B cell (primary cell): ENCODE measurements around the gene MGAT5. TPM values are rescaled to one million over a fixed set of nuclear protein-coding genes. Genes with fewer than 3 reads are reported as not detected.

Experiments
- ATAC-seq: fragments of 200-7000 bp; cut with Tn5 transposase; one replicate; pipeline ENCODE4 v1.10.0; 2021; ENCODE audit warnings: low read depth, mild to moderate bottlenecking, moderate number of reproducible peaks, moderate library complexity
- CTCF ChIA-PET: fragments of 350-600 bp; sonication (Branson Sonifier 250); formaldehyde crosslinking; loops from one replicate; lab custom pipeline; 2021; ENCODE audit warnings: antibody characterized with exemption, inconsistent platforms; lab: Charles Lee
- POLR2A ChIA-PET: fragments of 350-600 bp; sonication (Branson Sonifier 250); formaldehyde crosslinking; loops from one replicate; lab custom pipeline; 2021; ENCODE audit warnings: antibody characterized with exemption; lab: Charles Lee
- DNase-seq: peaks from one replicate; pipeline ENCODE4 v3.0.0; 2013
- H2AFZ ChIP-seq: 2 replicates; pipeline ENCODE4 v1.6.1; 2012; ENCODE audit warnings: mild to moderate bottlenecking, low read depth, low read length; ENCODE audit not compliant: insufficient read depth, poor library complexity, severe bottlenecking
- H3K27ac ChIP-seq, 2 donors: 1 replicate in 1 of 2; 2 replicates in 1 of 2; pipeline ENCODE4 v1.5.1; 2012 to 2013; ENCODE audit warnings: low read length in 2 of 2, mild to moderate bottlenecking in 2 of 2, moderate library complexity in 1 of 2
- H3K27me3 ChIP-seq, 4 experiments: fragments of 200-600 bp in 1 of 4; sonication (generic) in 1 of 4; replicated peaks in 1 of 4; 1 replicate in 2 of 4; 2 replicates in 2 of 4; pipeline versions ENCODE4 v1.6.1 to v1.7.0; 2013 to 2016; ENCODE audit warnings: low read length in 3 of 4, mild to moderate bottlenecking in 2 of 4, mixed read lengths in 1 of 4, moderate library complexity in 1 of 4; ENCODE audit not compliant: insufficient read depth in 4 of 4, control insufficient read depth in 3 of 4; ENCODE audit errors: control extremely low read depth in 1 of 4
- H3K36me3 ChIP-seq, 2 experiments: replicated peaks in 1 of 2; 1 replicate in 1 of 2; 2 replicates in 1 of 2; pipeline versions ENCODE4 v1.6.1 to v1.7.1; 2013; ENCODE audit warnings: low read length in 1 of 2; ENCODE audit not compliant: insufficient read depth in 2 of 2, control insufficient read depth in 1 of 2; ENCODE audit errors: control extremely low read depth in 1 of 2, extremely low read depth in 1 of 2
- H3K4me1 ChIP-seq, 2 donors: fragments of 200-600 bp in 1 of 2; sonication (generic) in 1 of 2; 1 replicate in 1 of 2; 2 replicates in 1 of 2; pipeline versions ENCODE4 v1.5.1 to v1.6.1; 2013 to 2017; ENCODE audit warnings: low read length in 2 of 2; ENCODE audit not compliant: control insufficient read depth in 2 of 2, insufficient read depth in 2 of 2
- H3K4me2 ChIP-seq: replicated peaks from 2 replicates; pipeline ENCODE3; 2012; ENCODE audit warnings: mild to moderate bottlenecking, low read depth, low read length; ENCODE audit not compliant: poor library complexity, severe bottlenecking
- H3K4me3 ChIP-seq, 5 experiments: fragments of 200-600 bp in 1 of 5; sonication (generic) in 1 of 5; 1 replicate in 3 of 5; 2 replicates in 2 of 5; pipeline versions ENCODE4 v1.5.1 to v1.7.0; 2011 to 2016; ENCODE audit warnings: low read length in 4 of 5, mild to moderate bottlenecking in 4 of 5, low read depth in 2 of 5, control low read depth in 1 of 5, moderate library complexity in 1 of 5; ENCODE audit not compliant: insufficient read depth in 1 of 5; ENCODE audit errors: control extremely low read depth in 1 of 5, extremely low read depth in 1 of 5
- H3K79me2 ChIP-seq: fragments of 200-600 bp; sonication (generic); one replicate; pipeline ENCODE4 v1.6.0; 2016; ENCODE audit warnings: low read length; ENCODE audit not compliant: control insufficient read depth, insufficient read depth
- H3K9ac ChIP-seq: fragments of 200-600 bp; sonication (generic); 2 replicates; pipeline ENCODE4 v1.6.1; 2017; ENCODE audit warnings: mild to moderate bottlenecking, low read length, moderate library complexity
- H3K9me3 ChIP-seq, 3 donors: one replicate each; pipeline versions ENCODE4 v1.6.1 to v1.7.1; 2013; ENCODE audit warnings: low read length in 2 of 3; ENCODE audit not compliant: control insufficient read depth in 2 of 3, insufficient read depth in 1 of 3; ENCODE audit errors: control extremely low read depth in 1 of 3
- H4K20me1 ChIP-seq: 2 replicates; pipeline ENCODE4 v1.6.0; 2012; ENCODE audit warnings: mild to moderate bottlenecking, low read length; ENCODE audit not compliant: insufficient read depth, control insufficient read depth, poor library complexity, severe bottlenecking
- H3K27ac Mint-ChIP-seq: one replicate; pipeline ENCODE4 v1.8.0; 2021; ENCODE audit warnings: mixed read lengths
- H3K27me3 Mint-ChIP-seq: one replicate; pipeline ENCODE4 v1.8.0; 2021; ENCODE audit warnings: mixed read lengths
- H3K4me1 Mint-ChIP-seq: one replicate; pipeline ENCODE4 v1.8.0; 2021; ENCODE audit warnings: mixed read lengths
- H3K4me3 Mint-ChIP-seq: one replicate; pipeline ENCODE4 v1.8.0; 2021; ENCODE audit warnings: mixed read lengths
- H3K9me3 Mint-ChIP-seq: one replicate; pipeline ENCODE4 v1.8.0; 2022; ENCODE audit warnings: mixed read lengths; ENCODE audit not compliant: insufficient read depth
- CTCF ChIP-seq: fragments of 200-600 bp; IDR thresholded peaks from one replicate; pipeline ENCODE4 v1.8.0; 2022; ENCODE audit warnings: antibody characterized with exemption, mild to moderate bottlenecking
- EZH2 ChIP-seq: IDR thresholded peaks from 2 replicates; pipeline ENCODE4 v1.6.1; 2012; ENCODE audit warnings: borderline replicate concordance, low read depth, mild to moderate bottlenecking, moderate library complexity, low read length; ENCODE audit not compliant: insufficient read depth, poor library complexity, severe bottlenecking
- WGBS: methylation state at CpG from one replicate; pipeline ENCODE4 v1.1.5; 2013; ENCODE audit warnings: missing lambda C conversion rate; ENCODE audit not compliant: insufficient coverage; 5-methylcytosine and 5-hydroxymethylcytosine counted together
- intact Hi-C: fragments of 100-400 bp; cut with micrococcal nuclease; formaldehyde crosslinking; loops from one replicate; pipeline ENCODE4 v1.10.0; 2022
- polyA plus RNA-seq: library from polyadenylated mRNA; depleted of rRNA; stranded (reverse); fragments of >200 nt; gene quantifications from 2 replicates; pipeline ENCODE4 v1.2.3, GENCODE V29; 2012
- total RNA-seq, 2 donors: library from RNA; stranded (reverse); fragments of 120-200 nt in 1 of 2; gene quantifications; 1 replicate in 1 of 2; 2 replicates in 1 of 2; pipeline versions ENCODE4 v1.2.3 to v1.2.4, GENCODE V29; 2013 to 2022

MGAT5 gene
- total and polyA plus RNA-seq, 2 donors (not counting 1 experiment from before 2014, with no cell fraction given) = 27.2 to 184 TPM

- Histone ChIP-seq H2AFZ (no peak overlapping the region), H3K27me3 (no peaks in the 10 kb centered on the region), H3K9ac (no peak overlapping the region), H3K9me3 (no peaks in the 10 kb centered on the region), H3K36me3 (peaks cover 2 to 96% of the 10 kb centered on the region in 2 experiments), H3K4me3 (no peak overlapping the region), H3K79me2 (no peaks in the 10 kb centered on the region), H3K4me1 (no peaks in the 10 kb centered on the region), H4K20me1 (peaks cover 65% of the 10 kb centered on the region), H3K4me2 (no peak overlapping the region), H3K27ac (no peak overlapping the region)
- DNase-seq (no peak), ATAC-seq (no peak)
- H3K4me3 Mint-ChIP-seq = no peak overlapping the region
- ChIA-PET CTCF (interaction anchor here (1.0 to 1.3 kb wide), 2 partner anchors 10 to 19 kb away, joined by 3 to 4 read pairs; no protein-coding TSS in a partner anchor), POLR2A (no interaction called here)
- no peak overlapping the region for H3K27ac Mint-ChIP-seq
- no peaks in the 10 kb centered on the region for H3K4me1 Mint-ChIP-seq
- no peaks in the 10 kb centered on the region for H3K27me3 Mint-ChIP-seq
- TF ChIP-seq EZH2 (no peak), CTCF (no peak)
- 98% methylated on average over 4 of the region's 4 CpGs for WGBS
- H3K9me3 Mint-ChIP-seq = no peaks in the 10 kb centered on the region
- intact Hi-C loops = no loop called here
Measured at GRCh38 chr2:134445116-134445515, 191.2 kb downstream of the MGAT5 start.

DNA sequence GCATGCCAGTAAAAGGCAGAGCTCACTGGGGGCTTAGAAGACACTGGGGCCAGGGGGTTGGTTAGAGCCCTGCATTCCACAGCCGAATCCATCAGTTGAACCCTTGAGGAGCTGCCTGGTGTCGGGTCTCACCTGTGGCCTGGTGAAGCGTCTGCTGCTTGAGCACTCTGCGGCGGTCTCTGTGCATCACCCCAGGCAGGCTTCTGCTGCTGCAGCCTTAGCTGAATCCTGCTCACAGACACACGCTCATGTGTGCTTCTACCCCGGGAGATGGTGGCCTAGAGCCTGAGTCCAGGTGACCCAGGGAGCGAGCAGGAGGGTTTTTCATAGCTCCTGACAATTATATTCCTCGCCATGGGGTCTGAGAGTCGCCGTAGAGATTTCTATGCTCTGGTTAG is 192.1 kb downstream of the MGAT5 start:
- ATAC-seq (no peak), DNase-seq (no peak)
- no peak overlapping the region for H3K4me3 Mint-ChIP-seq
- Histone ChIP-seq H4K20me1 (peaks cover 72% of the 10 kb centered on the region), H3K79me2 (no peaks in the 10 kb centered on the region), H2AFZ (no peak overlapping the region), H3K4me2 (no peak overlapping the region), H3K4me3 (no peak overlapping the region), H3K4me1 (no peaks in the 10 kb centered on the region), H3K9me3 (no peaks in the 10 kb centered on the region), H3K9ac (no peak overlapping the region), H3K27ac (no peak overlapping the region), H3K27me3 (no peaks in the 10 kb centered on the region), H3K36me3 (peaks cover 2 to 93% of the 10 kb centered on the region in 2 experiments)
- intact Hi-C loops = no loop called here
- no peaks in the 10 kb centered on the region for H3K27me3 Mint-ChIP-seq
- no peak overlapping the region for H3K27ac Mint-ChIP-seq
- H3K4me1 Mint-ChIP-seq = no peaks in the 10 kb centered on the region
- no peaks in the 10 kb centered on the region for H3K9me3 Mint-ChIP-seq
- WGBS = over 99% methylated on average over 8 of the region's 11 CpGs
- POLR2A ChIA-PET = no interaction called here
- no peak for TF ChIP-seq EZH2
- TF ChIP-seq CTCF = no peak
- CTCF ChIA-PET = interaction anchor here (1.0 to 1.4 kb wide), 3 partner anchors 9 to 452 kb away, joined by 3 to 4 read pairs (median 3); no protein-coding TSS in a partner anchor
